Measurements from ENCODE around the gene ZNF124.

DNA sequence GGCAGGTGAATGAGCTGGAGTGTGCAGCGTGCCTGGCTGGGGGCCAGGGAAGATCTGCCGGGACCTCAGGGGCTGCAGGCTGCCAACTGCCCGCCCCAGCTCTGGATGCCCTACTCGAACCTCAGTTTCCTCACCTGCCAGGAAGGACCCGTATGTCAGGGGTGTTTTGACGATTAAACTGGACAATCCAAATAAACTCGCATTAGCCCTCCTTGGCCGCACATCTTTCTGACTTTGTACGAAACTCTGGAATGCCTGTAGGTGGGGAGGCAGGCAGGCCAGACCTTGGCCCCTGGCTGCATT lies 59.4 kb downstream of the ZNF124 start:
- TF ChIP-seq, protein P1, sequence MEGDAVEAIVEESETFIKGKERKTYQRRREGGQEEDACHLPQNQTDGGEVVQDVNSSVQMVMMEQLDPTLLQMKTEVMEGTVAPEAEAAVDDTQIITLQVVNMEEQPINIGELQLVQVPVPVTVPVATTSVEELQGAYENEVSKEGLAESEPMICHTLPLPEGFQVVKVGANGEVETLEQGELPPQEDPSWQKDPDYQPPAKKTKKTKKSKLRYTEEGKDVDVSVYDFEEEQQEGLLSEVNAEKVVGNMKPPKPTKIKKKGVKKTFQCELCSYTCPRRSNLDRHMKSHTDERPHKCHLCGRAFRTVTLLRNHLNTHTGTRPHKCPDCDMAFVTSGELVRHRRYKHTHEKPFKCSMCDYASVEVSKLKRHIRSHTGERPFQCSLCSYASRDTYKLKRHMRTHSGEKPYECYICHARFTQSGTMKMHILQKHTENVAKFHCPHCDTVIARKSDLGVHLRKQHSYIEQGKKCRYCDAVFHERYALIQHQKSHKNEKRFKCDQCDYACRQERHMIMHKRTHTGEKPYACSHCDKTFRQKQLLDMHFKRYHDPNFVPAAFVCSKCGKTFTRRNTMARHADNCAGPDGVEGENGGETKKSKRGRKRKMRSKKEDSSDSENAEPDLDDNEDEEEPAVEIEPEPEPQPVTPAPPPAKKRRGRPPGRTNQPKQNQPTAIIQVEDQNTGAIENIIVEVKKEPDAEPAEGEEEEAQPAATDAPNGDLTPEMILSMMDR (conservative IDR thresholded peaks at IDR 0.05; ENCODE audit: low read depth, low read length) = no peak
- no peak for TF ChIP-seq EZH2 (IDR thresholded peaks at IDR 0.05; ENCODE audit: low read length, unreplicated experiment)
- no peak for TF ChIP-seq EZH2phosphoT487 (IDR thresholded peaks at IDR 0.05; ENCODE audit: borderline replicate concordance, low read length)

Data from PC-3 (cell line).